ENCODE results near the gene CALHM3. TPM values are rescaled to one million over a fixed set of nuclear protein-coding genes. Genes with fewer than 3 reads are reported as not detected.
"Not testable (repeated sequence)": the region's sequence is repeated elsewhere in the genome, so short reads cannot be mapped to it uniquely, and the experiment has no call there.

CALHM3 gene, protein sequence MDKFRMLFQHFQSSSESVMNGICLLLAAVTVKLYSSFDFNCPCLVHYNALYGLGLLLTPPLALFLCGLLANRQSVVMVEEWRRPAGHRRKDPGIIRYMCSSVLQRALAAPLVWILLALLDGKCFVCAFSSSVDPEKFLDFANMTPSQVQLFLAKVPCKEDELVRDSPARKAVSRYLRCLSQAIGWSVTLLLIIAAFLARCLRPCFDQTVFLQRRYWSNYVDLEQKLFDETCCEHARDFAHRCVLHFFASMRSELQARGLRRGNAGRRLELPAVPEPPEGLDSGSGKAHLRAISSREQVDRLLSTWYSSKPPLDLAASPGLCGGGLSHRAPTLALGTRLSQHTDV
- total RNA-seq (not detected), total RNA-seq (0 to 0.06 (median 0) reads per million in 29 experiments)
- total RNA-seq (2013): not detected

DNA sequence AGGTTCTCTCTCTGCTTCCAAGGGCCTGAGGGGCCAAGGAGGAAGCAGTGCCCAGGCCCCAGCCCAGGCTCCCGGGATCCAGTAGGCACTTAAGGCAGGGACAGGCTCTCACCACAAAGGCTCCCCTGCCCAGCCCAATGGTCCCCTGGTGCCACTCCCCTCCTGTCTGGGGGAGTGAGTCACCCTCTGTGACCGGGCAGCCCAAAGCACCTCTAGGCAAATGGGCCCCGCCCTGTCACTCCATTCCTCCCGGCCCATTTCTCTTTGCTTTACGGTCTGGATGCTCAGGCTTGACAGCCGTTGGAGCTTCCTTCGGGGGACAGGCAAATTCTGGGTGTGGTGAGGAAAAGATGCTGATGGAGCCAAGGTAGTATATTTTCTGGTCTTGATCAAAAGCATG, at the start of gene CALHM3:
TSS of gene CALHM3 (minus strand) at position 106 of the 400 bp plus-strand sequence. CDS start 208 bp downstream, outside the sequence.
- ATAC-seq (replicated peaks in 1 of 4) (no peak), DNase-seq (no peak)
- H3K27me3 Mint-ChIP-seq: no peaks in the 10 kb centered on the region
- no peak within 1 kb of the TSS for H3K4me3 ChIP-seq (ENCODE audit: control insufficient read depth in 1 of 2, extremely low read depth in 1 of 2, low read length in 1 of 2)
- H3K27me3 ChIP-seq (replicated peaks in 1 of 2; ENCODE audit: control insufficient read depth in 2 of 2, extremely low read depth in 1 of 2, insufficient read depth in 2 of 2, low read length in 1 of 2): no peaks in the 10 kb centered on the region
- ChIA-PET CTCF (no interaction called here), POLR2A (no interaction called here)
- no peak within 1 kb of the TSS for H3K27ac Mint-ChIP-seq
- H3K9me3 ChIP-seq: no peaks in the 10 kb centered on the region
- no peak within 1 kb of the TSS for H3K27ac ChIP-seq (ENCODE audit: low read length)
- no peak within 1 kb of the TSS for H3K4me3 Mint-ChIP-seq
- WGBS (ENCODE audit: insufficient coverage): no CpG with 5 or more reads among the region's 7 CpGs
- peaks cover 0 to 8% of the 10 kb centered on the region in 2 experiments for H3K4me1 ChIP-seq (ENCODE audit: control insufficient read depth in 1 of 2, extremely low read depth in 1 of 2, insufficient read depth in 2 of 2, low read length in 2 of 2)
- peaks cover 4 to 12% (median 7%) of the 10 kb centered on the region in 3 donors for H3K4me1 Mint-ChIP-seq
- no peaks in the 10 kb centered on the region for H3K36me3 ChIP-seq (ENCODE audit: control insufficient read depth in 2 of 2, extremely low read depth in 1 of 2, insufficient read depth in 1 of 2, low read length in 1 of 2)
- no peaks in the 10 kb centered on the region for H3K9me3 Mint-ChIP-seq
- H3K36me3 Mint-ChIP-seq: no peaks in the 10 kb centered on the region

DNA sequence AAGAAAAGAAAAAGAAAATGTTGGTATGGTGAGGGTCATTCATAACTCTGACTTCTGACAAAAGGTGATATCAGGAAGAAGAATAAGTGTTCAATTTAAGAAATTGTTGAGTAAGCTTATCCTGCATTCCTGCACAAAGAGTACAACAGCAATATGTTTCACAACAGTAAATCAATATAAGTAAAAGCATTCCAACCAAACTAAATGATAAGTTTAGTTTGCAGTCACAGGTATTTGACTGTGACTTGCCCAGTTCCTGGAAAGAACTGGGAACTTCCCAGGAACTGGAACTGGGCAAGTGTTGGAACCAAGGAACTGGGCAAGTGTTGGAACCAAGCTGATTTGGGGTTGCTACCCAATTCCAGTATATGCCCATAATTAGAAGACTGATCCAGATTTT, 49.5 kb upstream of the CALHM3 start:
- peaks cover 2% of the 10 kb centered on the region for H3K9me3 ChIP-seq
- H3K27ac Mint-ChIP-seq: no peak overlapping the region
- no peaks in the 10 kb centered on the region for H3K36me3 ChIP-seq (ENCODE audit: control insufficient read depth in 2 of 2, extremely low read depth in 1 of 2, insufficient read depth in 1 of 2, low read length in 1 of 2)
- POLR2A ChIA-PET: no interaction called here
- CTCF ChIA-PET: no interaction called here
- ATAC-seq (replicated peaks in 1 of 4): no peak
- no peak overlapping the region for H3K4me3 ChIP-seq (ENCODE audit: control insufficient read depth in 1 of 2, extremely low read depth in 1 of 2, low read length in 1 of 2)
- H3K27me3 Mint-ChIP-seq: peaks cover 10 to 27% of the 10 kb centered on the region in 2 donors
- no peak overlapping the region for H3K27ac ChIP-seq (ENCODE audit: low read length)
- H3K4me1 Mint-ChIP-seq: no peaks in the 10 kb centered on the region
- no peaks in the 10 kb centered on the region for H3K4me1 ChIP-seq (ENCODE audit: control insufficient read depth in 1 of 2, extremely low read depth in 1 of 2, insufficient read depth in 2 of 2, low read length in 2 of 2)
- H3K4me3 Mint-ChIP-seq: no peak overlapping the region
- no peak for DNase-seq
- peaks cover 0 to 16% of the 10 kb centered on the region in 2 experiments for H3K27me3 ChIP-seq (replicated peaks in 1 of 2; ENCODE audit: control insufficient read depth in 2 of 2, extremely low read depth in 1 of 2, insufficient read depth in 2 of 2, low read length in 1 of 2)
- H3K9me3 Mint-ChIP-seq: peaks cover 0 to 19% (median 4%) of the 10 kb centered on the region in 3 donors
- H3K36me3 Mint-ChIP-seq: peaks cover 8% of the 10 kb centered on the region

DNA sequence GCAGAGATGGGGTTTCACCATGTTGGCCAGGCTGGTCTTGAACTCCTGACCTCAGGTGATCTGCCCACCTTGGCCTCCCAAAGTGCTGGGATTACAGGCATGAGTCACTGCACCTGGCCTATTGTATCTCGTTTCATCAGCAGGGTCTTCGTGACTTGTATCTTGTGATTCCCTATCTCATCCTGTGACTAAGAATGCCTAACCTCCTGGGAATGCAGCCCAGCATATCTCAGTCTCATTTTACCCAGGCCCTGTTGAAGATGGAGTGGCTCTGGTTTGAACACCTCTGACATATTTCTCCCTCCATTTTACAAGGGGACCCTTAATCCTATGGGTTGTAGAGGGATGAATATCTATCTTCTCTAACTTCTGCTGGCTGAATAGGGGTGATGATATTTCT, 48.4 kb upstream of the CALHM3 start:
- H3K4me1 Mint-ChIP-seq; H3K36me3 ChIP-seq (ENCODE audit: control insufficient read depth in 2 of 2, extremely low read depth in 1 of 2, insufficient read depth in 1 of 2, low read length in 1 of 2); H3K36me3 Mint-ChIP-seq; POLR2A ChIA-PET; H3K27ac Mint-ChIP-seq; H3K4me1 ChIP-seq (ENCODE audit: control insufficient read depth in 1 of 2, extremely low read depth in 1 of 2, insufficient read depth in 2 of 2, low read length in 2 of 2); H3K4me3 Mint-ChIP-seq; ATAC-seq (replicated peaks in 1 of 4); CTCF ChIA-PET; H3K27ac ChIP-seq (ENCODE audit: low read length); H3K4me3 ChIP-seq (ENCODE audit: control insufficient read depth in 1 of 2, extremely low read depth in 1 of 2, low read length in 1 of 2); DNase-seq; H3K9me3 ChIP-seq: not testable (repeated sequence)
- WGBS (ENCODE audit: insufficient coverage): no CpG with 5 or more reads among the region's 2 CpGs
- H3K27me3 ChIP-seq (replicated peaks in 1 of 2; ENCODE audit: control insufficient read depth in 2 of 2, extremely low read depth in 1 of 2, insufficient read depth in 2 of 2, low read length in 1 of 2): peaks cover 0 to 16% of the 10 kb centered on the region in 2 experiments
- peaks cover 0 to 19% (median 4%) of the 10 kb centered on the region in 3 donors for H3K9me3 Mint-ChIP-seq
- peaks cover 10 to 27% of the 10 kb centered on the region in 2 donors for H3K27me3 Mint-ChIP-seq

DNA sequence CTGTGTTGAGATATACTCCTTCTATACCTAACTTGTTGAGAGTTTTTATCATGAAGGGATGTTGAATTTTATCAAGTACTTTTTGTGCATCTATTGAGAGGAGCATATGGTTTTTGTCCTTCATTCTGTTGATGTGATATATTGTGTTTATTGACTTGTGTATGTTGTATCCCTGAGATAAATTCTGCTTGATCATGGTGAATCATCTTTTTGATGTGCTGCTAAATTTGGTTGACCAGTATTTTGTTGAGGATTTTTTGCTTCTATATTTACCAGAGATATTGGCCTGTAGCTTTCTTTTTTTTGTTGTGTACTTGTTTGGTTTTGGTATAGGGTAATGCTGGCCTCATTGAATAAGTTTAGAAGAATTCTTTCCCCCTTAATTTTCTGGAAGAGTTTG, 46.9 kb upstream of the CALHM3 start:
- H3K4me1 Mint-ChIP-seq: no peaks in the 10 kb centered on the region
- peaks cover 0 to 12% (median 4%) of the 10 kb centered on the region in 3 donors for H3K9me3 Mint-ChIP-seq
- H3K36me3 Mint-ChIP-seq: peaks cover 5% of the 10 kb centered on the region
- ChIA-PET POLR2A (no interaction called here), CTCF (no interaction called here)
- no peak overlapping the region for H3K4me3 Mint-ChIP-seq
- no peak for DNase-seq
- H3K4me3 ChIP-seq (ENCODE audit: control insufficient read depth in 1 of 2, extremely low read depth in 1 of 2, low read length in 1 of 2): no peak overlapping the region
- peaks cover 2% of the 10 kb centered on the region for H3K9me3 ChIP-seq
- H3K4me1 ChIP-seq (ENCODE audit: control insufficient read depth in 1 of 2, extremely low read depth in 1 of 2, insufficient read depth in 2 of 2, low read length in 2 of 2): no peaks in the 10 kb centered on the region
- peaks cover 15 to 32% of the 10 kb centered on the region in 2 donors for H3K27me3 Mint-ChIP-seq
- H3K27ac ChIP-seq (ENCODE audit: low read length): no peak overlapping the region
- peaks cover 0 to 19% of the 10 kb centered on the region in 2 experiments for H3K27me3 ChIP-seq (replicated peaks in 1 of 2; ENCODE audit: control insufficient read depth in 2 of 2, extremely low read depth in 1 of 2, insufficient read depth in 2 of 2, low read length in 1 of 2)
- no peaks in the 10 kb centered on the region for H3K36me3 ChIP-seq (ENCODE audit: control insufficient read depth in 2 of 2, extremely low read depth in 1 of 2, insufficient read depth in 1 of 2, low read length in 1 of 2)
- no peak overlapping the region for H3K27ac Mint-ChIP-seq
- ATAC-seq (replicated peaks in 1 of 4): no peak

DNA sequence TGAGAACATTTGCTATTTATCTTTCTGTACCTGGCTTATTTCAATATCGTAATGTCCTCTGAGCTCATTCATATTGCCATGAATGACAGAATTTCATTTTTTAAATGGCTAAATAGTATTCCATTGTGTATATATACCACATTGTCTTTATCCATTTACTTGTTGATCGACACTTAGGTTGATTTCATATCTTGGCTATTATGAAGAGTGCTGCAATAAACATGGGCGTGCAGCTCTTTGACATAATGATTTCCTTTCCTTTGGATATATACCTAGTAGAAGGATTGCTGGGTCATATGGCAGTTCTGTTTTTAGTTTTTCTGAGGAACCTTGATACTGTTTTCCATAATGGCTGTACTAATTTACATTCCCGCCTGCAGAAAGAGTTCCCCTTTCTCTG, 44.6 kb upstream of the CALHM3 start:
- ChIA-PET CTCF (no interaction called here), POLR2A (no interaction called here)
- Mint-ChIP-seq H3K27ac (no peak overlapping the region), H3K27me3 (peaks cover 15 to 36% of the 10 kb centered on the region in 2 donors), H3K4me3 (no peak overlapping the region), H3K36me3 (peaks cover 5% of the 10 kb centered on the region), H3K4me1 (no peaks in the 10 kb centered on the region), H3K9me3 (peaks cover 0 to 4% (median 4%) of the 10 kb centered on the region in 3 donors)
- Histone ChIP-seq H3K4me3 (ENCODE audit: control insufficient read depth in 1 of 2, extremely low read depth in 1 of 2, low read length in 1 of 2) (no peak overlapping the region), H3K27me3 (replicated peaks in 1 of 2; ENCODE audit: control insufficient read depth in 2 of 2, extremely low read depth in 1 of 2, insufficient read depth in 2 of 2, low read length in 1 of 2) (peaks cover 0 to 15% of the 10 kb centered on the region in 2 experiments), H3K27ac (ENCODE audit: low read length) (no peak overlapping the region), H3K9me3 (peaks cover 2% of the 10 kb centered on the region), H3K36me3 (ENCODE audit: control insufficient read depth in 2 of 2, extremely low read depth in 1 of 2, insufficient read depth in 1 of 2, low read length in 1 of 2) (no peaks in the 10 kb centered on the region), H3K4me1 (ENCODE audit: control insufficient read depth in 1 of 2, extremely low read depth in 1 of 2, insufficient read depth in 2 of 2, low read length in 2 of 2) (no peaks in the 10 kb centered on the region)
- DNase-seq (no peak), ATAC-seq (replicated peaks in 1 of 4) (no peak)
- no CpG with 5 or more reads among the region's 4 CpGs for WGBS (ENCODE audit: insufficient coverage)

DNA sequence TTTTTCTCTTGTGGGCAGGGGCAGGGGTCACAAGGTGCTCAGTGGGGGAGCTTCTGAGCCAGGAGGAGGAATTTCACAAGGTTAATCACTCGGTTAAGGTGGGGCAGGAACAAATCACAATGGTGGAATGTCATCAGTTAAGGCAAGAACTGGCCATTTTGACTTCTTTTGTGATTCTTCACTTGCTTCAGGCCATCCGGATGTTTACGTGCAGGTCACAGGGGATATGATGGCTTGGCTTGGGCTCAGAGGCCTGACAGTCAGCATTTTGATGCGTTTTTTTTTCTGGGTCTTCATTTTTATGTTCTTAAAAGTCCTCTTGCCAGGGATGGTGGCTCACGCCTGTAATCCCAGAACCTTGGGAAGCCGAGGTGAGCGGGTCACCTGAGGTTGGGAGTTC, 43.0 kb upstream of the CALHM3 start:
- CTCF ChIA-PET, H3K36me3 Mint-ChIP-seq: not testable (repeated sequence)

More for the DNA sequence above, 43.0 kb upstream of the CALHM3 start:
- H3K4me3 Mint-ChIP-seq; ATAC-seq (replicated peaks in 1 of 4); H3K27ac ChIP-seq (ENCODE audit: low read length); H3K9me3 ChIP-seq; H3K27ac Mint-ChIP-seq; H3K36me3 ChIP-seq (ENCODE audit: control insufficient read depth in 2 of 2, extremely low read depth in 1 of 2, insufficient read depth in 1 of 2, low read length in 1 of 2); POLR2A ChIA-PET; H3K4me1 ChIP-seq (ENCODE audit: control insufficient read depth in 1 of 2, extremely low read depth in 1 of 2, insufficient read depth in 2 of 2, low read length in 2 of 2); H3K4me1 Mint-ChIP-seq; H3K9me3 Mint-ChIP-seq; H3K4me3 ChIP-seq (ENCODE audit: control insufficient read depth in 1 of 2, extremely low read depth in 1 of 2, low read length in 1 of 2); DNase-seq: not testable (repeated sequence)
- peaks cover 0 to 11% of the 10 kb centered on the region in 2 experiments for H3K27me3 ChIP-seq (replicated peaks in 1 of 2; ENCODE audit: control insufficient read depth in 2 of 2, extremely low read depth in 1 of 2, insufficient read depth in 2 of 2, low read length in 1 of 2)
- peaks cover 15 to 31% of the 10 kb centered on the region in 2 donors for H3K27me3 Mint-ChIP-seq
- 79% methylated on average over 4 of the region's 7 CpGs for WGBS (ENCODE audit: insufficient coverage)
